Stimulated activated CD4-positive, alpha-beta T cell treated with anti-CD3 and anti-CD28 coated beads, Interleukin-15, amount 100 ng/mL, for 24 hours (primary cell): ENCODE data around the gene TIAL1.
"Not testable (repeated sequence)": the region's sequence is repeated elsewhere in the genome, so short reads cannot be mapped to it uniquely, and the experiment has no call there.

Source experiments
- DNase-seq: peaks from one replicate; pipeline ENCODE4 v3.0.0-alpha.2; 2020

TIAL1 gene

GRCh38 chr10:119596537-119597404 lies at the start of gene TIAL1:
TIAL1 (minus strand) TSS chr10:119596964; CDS start chr10:119596465, 499 bp downstream.
- DNase-seq: peak; percentile 95

GRCh38 chr10:119644994-119645393 lies 48.2 kb upstream of the TIAL1 start:
- no peak for DNase-seq

GRCh38 chr10:119644205-119644814 lies 47.5 kb upstream of the TIAL1 start:
- no peak for DNase-seq

GRCh38 chr10:119643306-119644204 lies 46.8 kb upstream of the TIAL1 start:
- DNase-seq: no peak

GRCh38 chr10:119642556-119643111 lies 45.9 kb upstream of the TIAL1 start:
- DNase-seq: no peak

GRCh38 chr10:119640875-119641526 lies 44.2 kb upstream of the TIAL1 start:
- DNase-seq: no peak

- no peak for DNase-seq
Measured at GRCh38 chr10:119640384-119640783, 43.6 kb upstream of the TIAL1 start.

GRCh38 chr10:119638982-119639381 lies 42.2 kb upstream of the TIAL1 start:
- no peak for DNase-seq

GRCh38 chr10:119637631-119638030 lies 40.9 kb upstream of the TIAL1 start:
- no peak for DNase-seq

- DNase-seq: no peak
Measured at GRCh38 chr10:119634219-119634544, 37.4 kb upstream of the TIAL1 start.

GRCh38 chr10:119633538-119634218 lies 36.9 kb upstream of the TIAL1 start:
- DNase-seq: no peak

GRCh38 chr10:119630300-119630699 lies 33.5 kb upstream of the TIAL1 start:
- DNase-seq: no peak

GRCh38 chr10:119625570-119626280 lies 29.0 kb upstream of the TIAL1 start:
- DNase-seq: no peak

GRCh38 chr10:119621078-119621384 lies 24.3 kb upstream of the TIAL1 start:
- DNase-seq: no peak

GRCh38 chr10:119620241-119621077 lies 23.7 kb upstream of the TIAL1 start:
- no peak for DNase-seq

GRCh38 chr10:119619811-119620210 lies 23.0 kb upstream of the TIAL1 start:
- not testable (repeated sequence) for DNase-seq

GRCh38 chr10:119619215-119619614 lies 22.5 kb upstream of the TIAL1 start:
- no peak for DNase-seq

- DNase-seq: peak; percentile 21
Measured at GRCh38 chr10:119616882-119617570, 20.3 kb upstream of the TIAL1 start.

- DNase-seq: no peak
Measured at GRCh38 chr10:119614686-119615085, 17.9 kb upstream of the TIAL1 start.

GRCh38 chr10:119613741-119614140 lies 17.0 kb upstream of the TIAL1 start:
- DNase-seq: no peak
